Caco-2 (cell line): ENCODE measurements around the gene SCTR. TPM values are rescaled to one million over a fixed set of nuclear protein-coding genes. Genes with fewer than 3 reads are reported as not detected.

Source experiments
- BruUV-seq: library from RNA; stranded (reverse); fragments of 400-500 nt; replicated peaks from 2 replicates; lab custom pipeline; 2021; lab: Mats Ljungman, UMichigan
- CTCF ChIA-PET: fragments of 300-600 bp; sonication (Branson Sonifier 250); formaldehyde crosslinking; loops from one replicate; lab custom pipeline; 2022; ENCODE audit warnings: antibody characterized with exemption; lab: Charles Lee
- POLR2A ChIA-PET: fragments of 300-600 bp; sonication (Branson Sonifier 250); formaldehyde crosslinking; loops from one replicate; lab custom pipeline; 2022; ENCODE audit warnings: antibody characterized with exemption; lab: Charles Lee
- DNase-seq, 2 experiments: peaks; one replicate each; pipeline versions ENCODE4 v3.0.0 to v3.0.0-alpha.2; 2020 to 2022
- H3K27me3 ChIP-seq: replicated peaks from 2 replicates; pipeline ENCODE4 v1.6.0; 2011; ENCODE audit warnings: low read length; ENCODE audit not compliant: control insufficient read depth, insufficient read depth
- H3K36me3 ChIP-seq: 2 replicates; pipeline ENCODE4 v1.5.1; 2011; ENCODE audit warnings: low read length; ENCODE audit not compliant: control insufficient read depth, insufficient read depth
- H3K4me1 ChIP-seq: fragments of 250-450 bp; sonication (Bioruptor Pico); 2 replicates; pipeline ENCODE4 v1.5.1; 2020; ENCODE audit warnings: mild to moderate bottlenecking
- H3K4me3 ChIP-seq: 2 replicates; pipeline ENCODE4 v1.5.1; 2011; ENCODE audit warnings: low read depth, mild to moderate bottlenecking, control low read depth, low read length
- H3K9me3 ChIP-seq: fragments of 250-450 bp; sonication (Bioruptor Pico); 2 replicates; pipeline ENCODE4 v1.5.1; 2020; ENCODE audit warnings: mild to moderate bottlenecking, moderate library complexity
- H3K27ac Mint-ChIP-seq: one replicate; pipeline ENCODE4 v1.8.0; 2022; ENCODE audit warnings: mixed read lengths; ENCODE audit not compliant: unreplicated experiment
- H3K27me3 Mint-ChIP-seq: one replicate; pipeline ENCODE4 v1.8.0; 2022; ENCODE audit warnings: mixed read lengths; ENCODE audit not compliant: insufficient read depth, unreplicated experiment
- H3K36me3 Mint-ChIP-seq: one replicate; pipeline ENCODE4 v1.8.0; 2022; ENCODE audit warnings: mild to moderate bottlenecking, mixed read lengths; ENCODE audit not compliant: insufficient read depth, unreplicated experiment
- H3K4me1 Mint-ChIP-seq: one replicate; pipeline ENCODE4 v1.8.0; 2022; ENCODE audit warnings: low read depth, mixed read lengths; ENCODE audit not compliant: unreplicated experiment
- H3K4me3 Mint-ChIP-seq: one replicate; pipeline ENCODE4 v1.8.0; 2022; ENCODE audit warnings: mild to moderate bottlenecking, moderate library complexity, mixed read lengths; ENCODE audit not compliant: unreplicated experiment
- H3K9me3 Mint-ChIP-seq: one replicate; pipeline ENCODE4 v1.8.0; 2022; ENCODE audit warnings: mixed read lengths; ENCODE audit not compliant: unreplicated experiment
- CTCF ChIP-seq, 2 experiments: fragments of 200-600 bp in 1 of 2; IDR thresholded peaks; 1 replicate in 1 of 2; 2 replicates in 1 of 2; pipeline versions ENCODE4 v1.5.1 to v1.8.0; 2011 to 2022; ENCODE audit warnings: antibody characterized with exemption in 1 of 2, control low read depth in 1 of 2, inconsistent platforms in 1 of 2, low read depth in 1 of 2, low read length in 1 of 2, mild to moderate bottlenecking in 1 of 2, moderate library complexity in 1 of 2; ENCODE audit not compliant: insufficient read depth in 1 of 2, severe bottlenecking in 1 of 2, unreplicated experiment in 1 of 2
- intact Hi-C: fragments of 100-400 bp; cut with micrococcal nuclease; formaldehyde crosslinking; loops from one replicate; pipeline ENCODE4 v1.10.0; 2022; ENCODE audit not compliant: unreplicated experiment
- total RNA-seq: library from RNA; stranded (reverse); gene quantifications from 2 replicates; pipeline ENCODE4 v1.2.3, GENCODE V29; 2022

The SCTR gene
- total RNA-seq, 1 experiment from 2014 or later, result not detected

- Histone ChIP-seq H3K4me1 (peaks cover 25% of the 10 kb centered on the region), H3K4me3 (no peak overlapping the region), H3K27me3 (no peaks in the 10 kb centered on the region), H3K36me3 (no peaks in the 10 kb centered on the region), H3K9me3 (no peaks in the 10 kb centered on the region)
- Mint-ChIP-seq H3K36me3 (peaks cover under 1% of the 10 kb centered on the region), H3K4me3 (no peak overlapping the region), H3K27ac (no peak overlapping the region), H3K27me3 (no peaks in the 10 kb centered on the region), H3K9me3 (no peaks in the 10 kb centered on the region), H3K4me1 (peaks cover 12% of the 10 kb centered on the region)
- intact Hi-C loops, result no loop called here
- CTCF ChIA-PET, result interaction anchor here (0.7 to 0.9 kb wide), 2 partner anchors 16 to 78 kb away, joined by 3 read pairs; no protein-coding TSS in a partner anchor
- BruUV-seq, result no TSS peak
- POLR2A ChIA-PET, result no interaction called here
- DNase-seq, result no peak
- no peak for TF ChIP-seq CTCF (IDR thresholded peaks at IDR 0.05; ENCODE audit: insufficient read depth in 1 of 2, low read depth in 1 of 2, low read length in 1 of 2, severe bottlenecking in 1 of 2, unreplicated experiment in 1 of 2)
Measured at GRCh38 chr2:119480718-119481142, 43.6 kb downstream of the SCTR start.

- peaks cover 25% of the 10 kb centered on the region for H3K4me1 ChIP-seq
- no peak for DNase-seq
Measured at GRCh38 chr2:119480184-119480583, 44.1 kb downstream of the SCTR start.

GRCh38 chr2:119478978-119479295 lies 45.3 kb downstream of the SCTR start:
- intact Hi-C loops, result no loop called here
- Histone ChIP-seq H3K9me3 (no peaks in the 10 kb centered on the region), H3K36me3 (no peaks in the 10 kb centered on the region), H3K27me3 (no peaks in the 10 kb centered on the region), H3K4me1 (peaks cover 25% of the 10 kb centered on the region), H3K4me3 (no peak overlapping the region)
- no peak for TF ChIP-seq CTCF (IDR thresholded peaks at IDR 0.05; ENCODE audit: insufficient read depth in 1 of 2, low read depth in 1 of 2, low read length in 1 of 2, severe bottlenecking in 1 of 2, unreplicated experiment in 1 of 2)
- ChIA-PET CTCF (no interaction called here), POLR2A (no interaction called here)
- Mint-ChIP-seq H3K4me1 (peaks cover 8% of the 10 kb centered on the region), H3K36me3 (no peaks in the 10 kb centered on the region), H3K4me3 (no peak overlapping the region), H3K9me3 (no peaks in the 10 kb centered on the region), H3K27ac (no peak overlapping the region), H3K27me3 (no peaks in the 10 kb centered on the region)
- no TSS peak for BruUV-seq
- no peak for DNase-seq

More at GRCh38 chr2:119480184-119480583, 44.1 kb downstream of the SCTR start:
- no peaks in the 10 kb centered on the region for H3K9me3 Mint-ChIP-seq
- no peak overlapping the region for H3K27ac Mint-ChIP-seq
- no peaks in the 10 kb centered on the region for H3K27me3 Mint-ChIP-seq
- ChIA-PET CTCF (interaction anchor here (0.9 kb wide), 1 partner anchor 77 kb away, joined by 3 read pairs; no protein-coding TSS in a partner anchor), POLR2A (no interaction called here)
- Histone ChIP-seq H3K36me3 (no peaks in the 10 kb centered on the region), H3K27me3 (no peaks in the 10 kb centered on the region), H3K9me3 (no peaks in the 10 kb centered on the region), H3K4me3 (no peak overlapping the region)
- intact Hi-C loops, result no loop called here
- peaks cover 8% of the 10 kb centered on the region for H3K4me1 Mint-ChIP-seq
- BruUV-seq, result no TSS peak
- TF ChIP-seq CTCF (IDR thresholded peaks at IDR 0.05; ENCODE audit: insufficient read depth in 1 of 2, low read depth in 1 of 2, low read length in 1 of 2, severe bottlenecking in 1 of 2, unreplicated experiment in 1 of 2), result no peak
- H3K36me3 Mint-ChIP-seq, result no peaks in the 10 kb centered on the region
- H3K4me3 Mint-ChIP-seq, result no peak overlapping the region
